ENCODE results near the gene LHFPL6.

DNA sequence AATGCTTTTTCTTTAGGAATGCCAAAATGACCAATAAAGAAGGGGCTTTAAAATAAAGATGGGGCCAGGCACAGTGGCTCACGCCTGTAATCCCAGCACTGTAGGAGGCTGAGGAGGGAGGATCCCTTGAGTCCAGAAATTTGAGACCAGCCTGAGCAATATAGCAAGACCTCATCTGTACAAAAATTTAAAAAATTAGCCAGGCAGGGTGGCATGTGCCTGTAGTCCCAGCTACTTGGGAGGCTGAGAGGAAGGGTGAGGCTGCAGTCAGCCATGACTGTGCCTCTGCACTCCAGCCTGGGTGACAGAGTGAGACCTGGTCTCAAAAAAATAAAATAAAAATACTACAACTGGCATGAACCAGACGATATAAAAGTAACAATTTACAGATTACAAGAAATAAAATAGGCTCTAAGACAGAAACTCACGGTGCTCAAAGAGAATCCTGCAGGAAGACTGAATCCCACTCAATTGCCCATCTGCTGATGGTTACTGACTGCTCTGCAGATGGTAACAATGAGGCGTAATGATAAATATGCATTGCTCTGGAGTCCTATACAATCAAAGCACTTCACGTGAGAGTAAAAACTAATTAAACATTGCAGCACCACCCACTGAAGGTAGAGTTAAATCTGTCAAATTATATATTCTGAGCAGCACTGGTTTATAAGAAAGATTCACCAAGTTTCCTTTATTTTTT is 93.2 kb downstream of the LHFPL6 start:
- TF ChIP-seq, protein P1, sequence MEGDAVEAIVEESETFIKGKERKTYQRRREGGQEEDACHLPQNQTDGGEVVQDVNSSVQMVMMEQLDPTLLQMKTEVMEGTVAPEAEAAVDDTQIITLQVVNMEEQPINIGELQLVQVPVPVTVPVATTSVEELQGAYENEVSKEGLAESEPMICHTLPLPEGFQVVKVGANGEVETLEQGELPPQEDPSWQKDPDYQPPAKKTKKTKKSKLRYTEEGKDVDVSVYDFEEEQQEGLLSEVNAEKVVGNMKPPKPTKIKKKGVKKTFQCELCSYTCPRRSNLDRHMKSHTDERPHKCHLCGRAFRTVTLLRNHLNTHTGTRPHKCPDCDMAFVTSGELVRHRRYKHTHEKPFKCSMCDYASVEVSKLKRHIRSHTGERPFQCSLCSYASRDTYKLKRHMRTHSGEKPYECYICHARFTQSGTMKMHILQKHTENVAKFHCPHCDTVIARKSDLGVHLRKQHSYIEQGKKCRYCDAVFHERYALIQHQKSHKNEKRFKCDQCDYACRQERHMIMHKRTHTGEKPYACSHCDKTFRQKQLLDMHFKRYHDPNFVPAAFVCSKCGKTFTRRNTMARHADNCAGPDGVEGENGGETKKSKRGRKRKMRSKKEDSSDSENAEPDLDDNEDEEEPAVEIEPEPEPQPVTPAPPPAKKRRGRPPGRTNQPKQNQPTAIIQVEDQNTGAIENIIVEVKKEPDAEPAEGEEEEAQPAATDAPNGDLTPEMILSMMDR (IDR thresholded peaks at IDR 0.05 in 2 of 3, conservative IDR thresholded peaks at IDR 0.05 in 1 of 3; ENCODE audit: insufficient read depth in 2 of 3, low read depth in 1 of 3, low read length in 3 of 3), result no peak
- no peak for TF ChIP-seq ETV6 (IDR thresholded peaks at IDR 0.05; ENCODE audit: borderline replicate concordance in 1 of 2, low read depth in 2 of 2, low read length in 1 of 2)
- no peak for TF ChIP-seq ETV6 (CRISPR knock-in tag; IDR thresholded peaks at IDR 0.05; ENCODE audit: borderline replicate concordance)
- TF ChIP-seq, protein P2, sequence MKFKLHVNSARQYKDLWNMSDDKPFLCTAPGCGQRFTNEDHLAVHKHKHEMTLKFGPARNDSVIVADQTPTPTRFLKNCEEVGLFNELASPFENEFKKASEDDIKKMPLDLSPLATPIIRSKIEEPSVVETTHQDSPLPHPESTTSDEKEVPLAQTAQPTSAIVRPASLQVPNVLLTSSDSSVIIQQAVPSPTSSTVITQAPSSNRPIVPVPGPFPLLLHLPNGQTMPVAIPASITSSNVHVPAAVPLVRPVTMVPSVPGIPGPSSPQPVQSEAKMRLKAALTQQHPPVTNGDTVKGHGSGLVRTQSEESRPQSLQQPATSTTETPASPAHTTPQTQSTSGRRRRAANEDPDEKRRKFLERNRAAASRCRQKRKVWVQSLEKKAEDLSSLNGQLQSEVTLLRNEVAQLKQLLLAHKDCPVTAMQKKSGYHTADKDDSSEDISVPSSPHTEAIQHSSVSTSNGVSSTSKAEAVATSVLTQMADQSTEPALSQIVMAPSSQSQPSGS (CRISPR knock-in tag; IDR thresholded peaks at IDR 0.05), result no peak
- TF ChIP-seq TAF1 (IDR thresholded peaks at IDR 0.05; ENCODE audit: control insufficient read depth, extremely low read depth, insufficient read depth, low read length, severe bottlenecking), result no peak
- TF ChIP-seq, protein P3, sequence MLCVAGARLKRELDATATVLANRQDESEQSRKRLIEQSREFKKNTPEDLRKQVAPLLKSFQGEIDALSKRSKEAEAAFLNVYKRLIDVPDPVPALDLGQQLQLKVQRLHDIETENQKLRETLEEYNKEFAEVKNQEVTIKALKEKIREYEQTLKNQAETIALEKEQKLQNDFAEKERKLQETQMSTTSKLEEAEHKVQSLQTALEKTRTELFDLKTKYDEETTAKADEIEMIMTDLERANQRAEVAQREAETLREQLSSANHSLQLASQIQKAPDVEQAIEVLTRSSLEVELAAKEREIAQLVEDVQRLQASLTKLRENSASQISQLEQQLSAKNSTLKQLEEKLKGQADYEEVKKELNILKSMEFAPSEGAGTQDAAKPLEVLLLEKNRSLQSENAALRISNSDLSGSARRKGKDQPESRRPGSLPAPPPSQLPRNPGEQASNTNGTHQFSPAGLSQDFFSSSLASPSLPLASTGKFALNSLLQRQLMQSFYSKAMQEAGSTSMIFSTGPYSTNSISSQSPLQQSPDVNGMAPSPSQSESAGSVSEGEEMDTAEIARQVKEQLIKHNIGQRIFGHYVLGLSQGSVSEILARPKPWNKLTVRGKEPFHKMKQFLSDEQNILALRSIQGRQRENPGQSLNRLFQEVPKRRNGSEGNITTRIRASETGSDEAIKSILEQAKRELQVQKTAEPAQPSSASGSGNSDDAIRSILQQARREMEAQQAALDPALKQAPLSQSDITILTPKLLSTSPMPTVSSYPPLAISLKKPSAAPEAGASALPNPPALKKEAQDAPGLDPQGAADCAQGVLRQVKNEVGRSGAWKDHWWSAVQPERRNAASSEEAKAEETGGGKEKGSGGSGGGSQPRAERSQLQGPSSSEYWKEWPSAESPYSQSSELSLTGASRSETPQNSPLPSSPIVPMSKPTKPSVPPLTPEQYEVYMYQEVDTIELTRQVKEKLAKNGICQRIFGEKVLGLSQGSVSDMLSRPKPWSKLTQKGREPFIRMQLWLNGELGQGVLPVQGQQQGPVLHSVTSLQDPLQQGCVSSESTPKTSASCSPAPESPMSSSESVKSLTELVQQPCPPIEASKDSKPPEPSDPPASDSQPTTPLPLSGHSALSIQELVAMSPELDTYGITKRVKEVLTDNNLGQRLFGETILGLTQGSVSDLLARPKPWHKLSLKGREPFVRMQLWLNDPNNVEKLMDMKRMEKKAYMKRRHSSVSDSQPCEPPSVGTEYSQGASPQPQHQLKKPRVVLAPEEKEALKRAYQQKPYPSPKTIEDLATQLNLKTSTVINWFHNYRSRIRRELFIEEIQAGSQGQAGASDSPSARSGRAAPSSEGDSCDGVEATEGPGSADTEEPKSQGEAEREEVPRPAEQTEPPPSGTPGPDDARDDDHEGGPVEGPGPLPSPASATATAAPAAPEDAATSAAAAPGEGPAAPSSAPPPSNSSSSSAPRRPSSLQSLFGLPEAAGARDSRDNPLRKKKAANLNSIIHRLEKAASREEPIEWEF (CRISPR knock-in tag; IDR thresholded peaks at IDR 0.05), result no peak
- TF ChIP-seq, protein P4, sequence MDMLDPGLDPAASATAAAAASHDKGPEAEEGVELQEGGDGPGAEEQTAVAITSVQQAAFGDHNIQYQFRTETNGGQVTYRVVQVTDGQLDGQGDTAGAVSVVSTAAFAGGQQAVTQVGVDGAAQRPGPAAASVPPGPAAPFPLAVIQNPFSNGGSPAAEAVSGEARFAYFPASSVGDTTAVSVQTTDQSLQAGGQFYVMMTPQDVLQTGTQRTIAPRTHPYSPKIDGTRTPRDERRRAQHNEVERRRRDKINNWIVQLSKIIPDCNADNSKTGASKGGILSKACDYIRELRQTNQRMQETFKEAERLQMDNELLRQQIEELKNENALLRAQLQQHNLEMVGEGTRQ (CRISPR knock-in tag; IDR thresholded peaks at IDR 0.05), result no peak
- TF ChIP-seq RBFOX2 (IDR thresholded peaks at IDR 0.05; ENCODE audit: low read depth, low read length), result no peak
- TF ChIP-seq, protein P5, sequence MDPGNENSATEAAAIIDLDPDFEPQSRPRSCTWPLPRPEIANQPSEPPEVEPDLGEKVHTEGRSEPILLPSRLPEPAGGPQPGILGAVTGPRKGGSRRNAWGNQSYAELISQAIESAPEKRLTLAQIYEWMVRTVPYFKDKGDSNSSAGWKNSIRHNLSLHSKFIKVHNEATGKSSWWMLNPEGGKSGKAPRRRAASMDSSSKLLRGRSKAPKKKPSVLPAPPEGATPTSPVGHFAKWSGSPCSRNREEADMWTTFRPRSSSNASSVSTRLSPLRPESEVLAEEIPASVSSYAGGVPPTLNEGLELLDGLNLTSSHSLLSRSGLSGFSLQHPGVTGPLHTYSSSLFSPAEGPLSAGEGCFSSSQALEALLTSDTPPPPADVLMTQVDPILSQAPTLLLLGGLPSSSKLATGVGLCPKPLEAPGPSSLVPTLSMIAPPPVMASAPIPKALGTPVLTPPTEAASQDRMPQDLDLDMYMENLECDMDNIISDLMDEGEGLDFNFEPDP (CRISPR knock-in tag; IDR thresholded peaks at IDR 0.05), result no peak
- TF ChIP-seq BHLHE40 (IDR thresholded peaks at IDR 0.05; ENCODE audit: low read length), result no peak
- no peak for TF ChIP-seq BRCA1 (IDR thresholded peaks at IDR 0.05)
- TF ChIP-seq BRCA1 (CRISPR knock-in tag; IDR thresholded peaks at IDR 0.05), result no peak
- TF ChIP-seq EP300 (IDR thresholded peaks at IDR 0.05; ENCODE audit: low read length), result no peak
- TF ChIP-seq BDP1 (IDR thresholded peaks at IDR 0.05; ENCODE audit: insufficient read depth, insufficient read length), result no peak
- TF ChIP-seq, protein P6, sequence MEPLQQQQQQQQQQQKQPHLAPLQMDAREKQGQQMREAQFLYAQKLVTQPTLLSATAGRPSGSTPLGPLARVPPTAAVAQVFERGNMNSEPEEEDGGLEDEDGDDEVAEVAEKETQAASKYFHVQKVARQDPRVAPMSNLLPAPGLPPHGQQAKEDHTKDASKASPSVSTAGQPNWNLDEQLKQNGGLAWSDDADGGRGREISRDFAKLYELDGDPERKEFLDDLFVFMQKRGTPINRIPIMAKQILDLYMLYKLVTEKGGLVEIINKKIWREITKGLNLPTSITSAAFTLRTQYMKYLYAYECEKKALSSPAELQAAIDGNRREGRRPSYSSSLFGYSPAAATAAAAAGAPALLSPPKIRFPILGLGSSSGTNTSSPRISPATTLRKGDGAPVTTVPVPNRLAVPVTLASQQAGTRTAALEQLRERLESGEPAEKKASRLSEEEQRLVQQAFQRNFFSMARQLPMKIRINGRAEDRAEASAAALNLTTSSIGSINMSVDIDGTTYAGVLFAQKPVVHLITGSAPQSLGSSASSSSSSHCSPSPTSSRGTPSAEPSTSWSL (CRISPR knock-in tag; IDR thresholded peaks at IDR 0.05; ENCODE audit: borderline replicate concordance), result no peak
- TF ChIP-seq SRSF9 (IDR thresholded peaks at IDR 0.05; ENCODE audit: borderline replicate concordance, low read depth, low read length), result no peak
